Measurements from ENCODE around the gene HEG1.
"Not testable (repeated sequence)": the region's sequence is repeated elsewhere in the genome, so short reads cannot be mapped to it uniquely, and the experiment has no call there.

HEG1 gene, protein sequence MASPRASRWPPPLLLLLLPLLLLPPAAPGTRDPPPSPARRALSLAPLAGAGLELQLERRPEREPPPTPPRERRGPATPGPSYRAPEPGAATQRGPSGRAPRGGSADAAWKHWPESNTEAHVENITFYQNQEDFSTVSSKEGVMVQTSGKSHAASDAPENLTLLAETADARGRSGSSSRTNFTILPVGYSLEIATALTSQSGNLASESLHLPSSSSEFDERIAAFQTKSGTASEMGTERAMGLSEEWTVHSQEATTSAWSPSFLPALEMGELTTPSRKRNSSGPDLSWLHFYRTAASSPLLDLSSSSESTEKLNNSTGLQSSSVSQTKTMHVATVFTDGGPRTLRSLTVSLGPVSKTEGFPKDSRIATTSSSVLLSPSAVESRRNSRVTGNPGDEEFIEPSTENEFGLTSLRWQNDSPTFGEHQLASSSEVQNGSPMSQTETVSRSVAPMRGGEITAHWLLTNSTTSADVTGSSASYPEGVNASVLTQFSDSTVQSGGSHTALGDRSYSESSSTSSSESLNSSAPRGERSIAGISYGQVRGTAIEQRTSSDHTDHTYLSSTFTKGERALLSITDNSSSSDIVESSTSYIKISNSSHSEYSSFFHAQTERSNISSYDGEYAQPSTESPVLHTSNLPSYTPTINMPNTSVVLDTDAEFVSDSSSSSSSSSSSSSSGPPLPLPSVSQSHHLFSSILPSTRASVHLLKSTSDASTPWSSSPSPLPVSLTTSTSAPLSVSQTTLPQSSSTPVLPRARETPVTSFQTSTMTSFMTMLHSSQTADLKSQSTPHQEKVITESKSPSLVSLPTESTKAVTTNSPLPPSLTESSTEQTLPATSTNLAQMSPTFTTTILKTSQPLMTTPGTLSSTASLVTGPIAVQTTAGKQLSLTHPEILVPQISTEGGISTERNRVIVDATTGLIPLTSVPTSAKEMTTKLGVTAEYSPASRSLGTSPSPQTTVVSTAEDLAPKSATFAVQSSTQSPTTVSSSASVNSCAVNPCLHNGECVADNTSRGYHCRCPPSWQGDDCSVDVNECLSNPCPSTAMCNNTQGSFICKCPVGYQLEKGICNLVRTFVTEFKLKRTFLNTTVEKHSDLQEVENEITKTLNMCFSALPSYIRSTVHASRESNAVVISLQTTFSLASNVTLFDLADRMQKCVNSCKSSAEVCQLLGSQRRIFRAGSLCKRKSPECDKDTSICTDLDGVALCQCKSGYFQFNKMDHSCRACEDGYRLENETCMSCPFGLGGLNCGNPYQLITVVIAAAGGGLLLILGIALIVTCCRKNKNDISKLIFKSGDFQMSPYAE (N-terminal part only)

GRCh38 chr3:125055913-125056745, at the start of gene HEG1:
HEG1 (minus strand) TSS chr3:125055997; CDS start chr3:125055890, 107 bp downstream.
- peak; percentile 47 for DNase-seq

GRCh38 chr3:125105116-125105515, 49.3 kb upstream of the HEG1 start:
- no peak for DNase-seq

- no peak for DNase-seq
These were observed 48.8 kb upstream of the HEG1 start for GRCh38 chr3:125104639-125105038.

- no peak for DNase-seq
These were observed 47.6 kb upstream of the HEG1 start for GRCh38 chr3:125103406-125103805.

- DNase-seq, result no peak
These were observed 46.7 kb upstream of the HEG1 start for GRCh38 chr3:125102470-125102869.

- no peak for DNase-seq
These were observed 43.0 kb upstream of the HEG1 start for GRCh38 chr3:125098611-125099291.

DNA sequence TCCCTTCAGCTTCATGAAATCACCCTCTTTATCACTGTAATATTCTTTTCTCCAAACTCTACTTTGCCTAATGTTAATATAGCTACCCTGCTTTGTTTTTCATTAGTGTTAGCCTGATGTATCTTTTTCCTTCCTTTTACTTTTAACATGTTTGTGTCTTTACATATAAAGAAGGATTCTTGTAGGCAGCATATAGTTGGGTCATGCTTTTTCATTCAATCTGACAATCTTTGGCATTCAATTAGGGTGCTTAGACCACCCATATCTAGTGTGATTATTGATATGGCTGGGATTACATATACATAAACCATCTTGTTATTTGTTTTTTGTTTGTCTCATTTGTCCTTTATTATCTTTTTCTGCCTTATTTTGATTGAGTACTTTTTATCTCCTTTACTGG, 34.9 kb upstream of the HEG1 start:
- no peak for DNase-seq

GRCh38 chr3:125087768-125088391, 32.1 kb upstream of the HEG1 start:
- DNase-seq, result no peak

GRCh38 chr3:125085166-125085565, 29.4 kb upstream of the HEG1 start:
- DNase-seq, result no peak

DNA sequence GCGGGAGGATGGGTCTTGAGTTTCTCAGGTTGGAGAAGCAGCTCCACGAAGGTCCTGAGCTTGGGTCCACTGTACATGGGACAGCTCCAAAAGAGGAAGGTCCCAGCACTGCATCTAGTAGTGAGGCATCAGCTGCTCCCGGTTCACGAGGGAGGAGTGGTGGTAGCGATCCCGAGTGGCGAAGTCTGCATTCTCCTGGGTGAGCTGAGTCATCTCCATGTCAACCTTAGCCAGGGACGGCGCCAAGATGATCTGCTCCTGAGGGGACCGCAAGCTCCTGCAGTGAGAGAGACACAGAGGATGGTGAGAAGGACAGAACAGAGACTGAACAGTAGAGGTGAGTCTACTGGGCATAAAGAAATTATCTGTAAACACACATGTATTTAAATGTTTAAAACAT, 28.0 kb upstream of the HEG1 start:
- DNase-seq, result no peak

- not testable (repeated sequence) for DNase-seq
These were observed 26.5 kb upstream of the HEG1 start for GRCh38 chr3:125082339-125082738.

DNA sequence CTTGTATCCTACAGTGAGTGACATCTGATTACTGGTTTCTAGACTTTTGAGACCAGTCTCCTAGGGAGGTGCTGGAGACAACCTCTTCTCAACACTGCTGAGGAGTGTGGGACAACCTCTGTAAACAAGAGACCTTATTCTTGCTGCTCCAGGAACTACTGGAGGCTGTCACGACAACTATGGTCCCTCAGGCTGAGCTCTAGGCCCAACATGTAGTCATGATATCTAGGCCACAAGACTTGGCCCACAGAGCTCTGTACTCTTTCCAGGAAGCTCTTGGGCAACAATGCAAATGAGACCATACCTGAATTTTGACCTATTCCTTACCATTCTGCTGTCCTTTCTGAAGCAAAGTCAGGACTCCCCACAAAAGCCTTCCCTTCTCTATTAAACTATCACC, 24.3 kb upstream of the HEG1 start:
- no peak for DNase-seq

DNA sequence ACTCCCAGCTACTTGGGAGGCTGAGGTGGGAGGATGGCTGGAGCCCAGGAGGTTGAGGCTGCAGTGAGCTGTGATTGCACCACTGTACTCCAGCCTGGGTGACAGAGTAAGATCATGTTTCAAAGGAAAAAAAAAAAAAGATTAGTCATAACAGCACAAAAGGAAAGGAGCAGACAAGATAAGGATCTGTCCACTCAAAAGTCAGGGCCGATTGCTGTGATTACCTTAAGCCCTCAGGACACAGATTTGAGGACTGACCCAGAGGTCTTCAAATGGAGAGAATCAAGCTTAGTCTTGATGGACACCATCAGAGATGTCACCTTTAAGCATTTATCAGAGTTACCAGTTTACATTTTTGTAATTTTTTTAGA, 23.9 kb upstream of the HEG1 start:
- no peak for DNase-seq

GRCh38 chr3:125078951-125079674, 23.3 kb upstream of the HEG1 start:
- DNase-seq, result no peak

- no peak for DNase-seq
These were observed 22.1 kb upstream of the HEG1 start for GRCh38 chr3:125077864-125078263.

DNA sequence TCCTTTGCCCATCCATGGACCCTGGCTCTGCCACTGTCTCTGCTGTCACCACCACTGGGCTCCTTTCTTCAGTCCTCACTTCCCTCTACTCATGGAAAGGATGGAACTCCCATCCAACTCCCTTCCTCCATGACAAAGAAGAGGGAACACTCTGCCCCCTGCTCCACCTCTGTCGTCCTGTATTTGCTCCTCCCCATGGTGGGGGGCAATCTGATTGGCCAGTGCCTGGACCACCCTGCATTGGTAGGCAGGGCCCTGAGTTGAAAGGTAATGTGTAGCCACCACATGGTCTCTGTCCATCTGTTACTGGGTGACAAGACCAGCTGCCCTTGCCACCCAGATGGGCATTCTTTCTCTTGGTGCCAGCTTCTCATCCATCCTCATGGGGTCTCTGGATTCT, 20.7 kb upstream of the HEG1 start:
- DNase-seq, result peak; percentile 16

DNA sequence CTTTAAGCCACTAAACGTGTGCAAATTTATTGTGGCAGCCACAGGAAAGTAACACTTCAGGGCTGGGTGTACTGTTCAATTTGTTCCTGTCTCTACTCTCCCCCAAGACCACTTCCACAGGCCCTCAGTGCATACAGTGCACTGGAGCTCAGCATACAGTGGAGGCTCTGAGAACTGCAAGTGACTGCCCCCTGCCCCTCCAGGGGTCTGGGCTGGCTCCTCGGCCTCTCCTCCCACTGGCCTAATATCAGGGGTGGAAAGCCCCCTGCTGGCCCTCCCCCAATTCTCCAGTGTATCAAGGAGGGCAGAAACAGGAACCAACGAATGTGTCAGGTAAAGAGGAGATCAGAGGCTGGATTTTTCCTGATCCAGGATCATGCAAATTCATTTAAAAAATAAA, 19.9 kb upstream of the HEG1 start:
- DNase-seq, result no peak

GRCh38 chr3:125073390-125073905, 17.7 kb upstream of the HEG1 start:
- peak; percentile 78 for DNase-seq

DNA sequence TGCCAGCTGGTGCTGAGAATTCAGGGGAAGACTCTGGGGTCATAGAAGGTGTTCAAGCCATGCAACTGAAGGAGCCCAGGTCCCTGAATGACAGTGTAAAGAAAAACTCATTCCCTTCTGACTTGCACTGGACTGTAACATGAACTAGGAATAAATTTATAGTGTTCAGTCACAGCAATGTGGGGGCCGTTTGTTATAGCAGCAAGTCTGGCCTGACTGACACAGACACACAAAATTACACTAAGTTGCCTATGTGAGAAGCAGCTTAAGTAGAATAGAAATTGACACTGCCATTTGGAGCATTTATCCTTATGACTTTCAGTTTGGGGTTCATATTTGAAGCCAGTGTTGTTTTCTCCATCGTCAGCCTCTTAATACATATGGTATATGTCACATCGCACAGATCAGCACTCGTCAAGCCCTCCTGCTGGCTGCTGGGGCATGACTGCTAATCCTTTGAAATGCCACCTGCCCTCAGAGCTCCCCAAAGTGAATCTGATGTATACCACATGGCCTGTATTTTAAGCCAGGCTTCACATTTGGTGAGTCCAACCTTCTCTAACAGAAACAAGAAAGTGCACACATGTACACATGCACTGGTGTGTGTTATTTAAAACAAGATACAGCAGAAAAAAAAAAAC, 17.1 kb upstream of the HEG1 start:
- DNase-seq, result peak; percentile 79

DNA sequence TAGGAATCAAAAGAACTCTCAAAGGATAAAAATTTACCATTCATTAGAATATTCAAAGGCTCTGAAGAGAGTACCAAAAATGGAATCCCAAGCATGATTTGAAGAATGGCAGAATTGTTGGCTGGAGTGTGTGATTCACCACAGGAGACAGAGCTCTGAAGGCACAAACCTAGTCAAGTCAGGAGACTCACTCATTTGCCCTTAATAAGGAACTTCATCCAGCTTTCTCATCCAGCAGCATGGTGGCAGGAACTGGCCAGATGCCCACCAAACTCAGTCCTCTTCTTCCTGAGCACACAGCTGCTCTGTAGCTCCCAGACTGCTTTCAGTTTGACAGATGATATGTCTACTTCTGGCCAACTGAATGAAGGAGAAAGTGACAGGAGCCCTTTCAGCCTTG, 16.5 kb upstream of the HEG1 start:
- peak; percentile 86 for DNase-seq
